ENCODE results near the gene BCAP29. TPM values are rescaled to one million over a fixed set of nuclear protein-coding genes. Genes with fewer than 3 reads are reported as not detected.
A peak's percentile ranks its signal among the peaks of the same experiment; 100 is the strongest.
"Not testable (repeated sequence)": the region's sequence is repeated elsewhere in the genome, so short reads cannot be mapped to it uniquely, and the experiment has no call there.

The BCAP29 gene
- total and polyA plus RNA-seq, 10 donors = 11.2 to 139 (median 39.0) TPM

- Histone ChIP-seq H3K9me3 (no peaks in the 10 kb centered on the region), H3K4me3 (no peak overlapping the region), H3K27me3 (replicated peaks in 1 of 7) (no peaks in the 10 kb centered on the region), H3K27ac (peak overlapping the region; percentile 10 to 82 (median 68)), H3K36me3 (no peaks in the 10 kb centered on the region), H3K4me1 (peaks cover 0 to 22% (median 8%) of the 10 kb centered on the region in 6 donors)
- no peak for DNase-seq
- WGBS, 5 donors = 40 to 64% (median 55%) methylated on average over 1 of the region's 1 CpG
- intact Hi-C loops (cut with DNase I; ENCODE audit: low total_unique reads) = no loop called here
- TF ChIP-seq POLR2A (IDR thresholded peaks at IDR 0.05) = no peak
- no peak for TF ChIP-seq POLR2AphosphoS5 (IDR thresholded peaks at IDR 0.05)
- TF ChIP-seq CTCF (IDR thresholded peaks at IDR 0.05 in 8 of 11, conservative IDR thresholded peaks at IDR 0.05 in 3 of 11) = no peak
These were observed 58.5 kb downstream of the BCAP29 start for GRCh38 chr7:107638594-107638993.

- H3K36me3 ChIP-seq; H3K27me3 ChIP-seq (replicated peaks in 1 of 7); DNase-seq; H3K4me3 ChIP-seq; intact Hi-C loops (cut with DNase I; ENCODE audit: low total_unique reads); H3K9me3 ChIP-seq: not testable (repeated sequence)
- Histone ChIP-seq H3K27ac (peak overlapping the region in 7 of 8 donors; percentile 10 to 82 (median 68)), H3K4me1 (peaks cover 0 to 25% (median 12%) of the 10 kb centered on the region in 6 donors)
- 83 to 98% (median 92%) methylated on average over 2 of the region's 2 CpGs for WGBS, 5 donors
These were observed 59.0 kb downstream of the BCAP29 start for GRCh38 chr7:107639070-107639469.

- 83 to 94% (median 90%) methylated on average over 1 of the region's 1 CpG for WGBS, 5 donors
- no peak overlapping the region for H3K27ac ChIP-seq
- peaks cover 0 to 30% (median 15%) of the 10 kb centered on the region in 6 donors for H3K4me1 ChIP-seq
- no peak for DNase-seq
- TF ChIP-seq POLR2A (IDR thresholded peaks at IDR 0.05) (no peak), POLR2AphosphoS5 (IDR thresholded peaks at IDR 0.05) (no peak), CTCF (IDR thresholded peaks at IDR 0.05 in 8 of 11, conservative IDR thresholded peaks at IDR 0.05 in 3 of 11) (no peak)
- H3K9me3 ChIP-seq = no peaks in the 10 kb centered on the region
- no peaks in the 10 kb centered on the region for H3K27me3 ChIP-seq (replicated peaks in 1 of 7)
- no peak overlapping the region for H3K4me3 ChIP-seq
- H3K36me3 ChIP-seq = no peaks in the 10 kb centered on the region
- intact Hi-C loops (cut with DNase I; ENCODE audit: low total_unique reads) = no loop called here
These were observed 61.6 kb downstream of the BCAP29 start for GRCh38 chr7:107641676-107642075.

- Histone ChIP-seq H3K4me3 (no peak overlapping the region), H3K27ac (no peak overlapping the region), H3K9me3 (no peaks in the 10 kb centered on the region), H3K4me1 (peaks cover 0 to 30% (median 15%) of the 10 kb centered on the region in 6 donors), H3K27me3 (replicated peaks in 1 of 7) (no peaks in the 10 kb centered on the region), H3K36me3 (no peaks in the 10 kb centered on the region)
- TF ChIP-seq POLR2A (IDR thresholded peaks at IDR 0.05) (no peak), CTCF (IDR thresholded peaks at IDR 0.05 in 8 of 11, conservative IDR thresholded peaks at IDR 0.05 in 3 of 11) (no peak), POLR2AphosphoS5 (IDR thresholded peaks at IDR 0.05) (no peak)
- 75 to 88% (median 81%) methylated on average over 4 of the region's 4 CpGs for WGBS, 5 donors
- intact Hi-C loops (cut with DNase I; ENCODE audit: low total_unique reads) = no loop called here
- no peak for DNase-seq
These were observed 62.5 kb downstream of the BCAP29 start for GRCh38 chr7:107642501-107642900.

- Histone ChIP-seq H3K27ac (no peak overlapping the region), H3K4me1 (peaks cover 0 to 24% (median 11%) of the 10 kb centered on the region in 6 donors), H3K4me3 (no peak overlapping the region), H3K9me3 (no peaks in the 10 kb centered on the region), H3K27me3 (replicated peaks in 1 of 7) (no peaks in the 10 kb centered on the region), H3K36me3 (no peaks in the 10 kb centered on the region)
- no peak for TF ChIP-seq POLR2AphosphoS5 (IDR thresholded peaks at IDR 0.05)
- no peak for TF ChIP-seq CTCF (IDR thresholded peaks at IDR 0.05 in 8 of 11, conservative IDR thresholded peaks at IDR 0.05 in 3 of 11)
- intact Hi-C loops (cut with DNase I; ENCODE audit: low total_unique reads) = no loop called here
- DNase-seq = no peak
- 69 to 85% (median 76%) methylated on average over 1 of the region's 1 CpG for WGBS, 5 donors
These were observed 63.4 kb downstream of the BCAP29 start for GRCh38 chr7:107643407-107643806.

All from spleen (tissue), 11 donors.